Measurements from ENCODE around the gene GJA4.

Gene GJA4

GRCh38 chr1:34839526-34840305 lies 46.9 kb downstream of the GJA4 start:
- no peak for DNase-seq (ENCODE audit: low spot score)

GRCh38 chr1:34840426-34840825 lies 47.6 kb downstream of the GJA4 start:
- no peak for DNase-seq (ENCODE audit: low spot score)

- DNase-seq (ENCODE audit: low spot score) = no peak
Measured at GRCh38 chr1:34842073-34842472, 49.3 kb downstream of the GJA4 start.

GRCh38 chr1:34842952-34843371 lies 50.2 kb downstream of the GJA4 start:
- DNase-seq (ENCODE audit: low spot score) = no peak

- DNase-seq (ENCODE audit: low spot score) = no peak
Measured at GRCh38 chr1:34843392-34844251, 50.8 kb downstream of the GJA4 start.

- DNase-seq (ENCODE audit: low spot score) = no peak
Measured at GRCh38 chr1:34844252-34844634, 51.4 kb downstream of the GJA4 start.
